A549 (cell line): ENCODE measurements around the gene LDLRAD4.

Source experiments
- CHD2 ChIP-seq: fragments of 150-350 bp; IDR thresholded peaks from 2 replicates; pipeline ENCODE4 v1.6.1; 2014; ENCODE audit warnings: low read length; ENCODE audit not compliant: partially characterized antibody
- CHD4 ChIP-seq: fragments of 200-600 bp; sonication (generic); IDR thresholded peaks from 2 replicates; pipeline ENCODE4 v1.6.1; 2016; ENCODE audit warnings: antibody characterized with exemption, mild to moderate bottlenecking, borderline replicate concordance
- CTCF ChIP-seq: fragments of >200 bp; sonication (Bioruptor Twin); formaldehyde crosslinking; IDR thresholded peaks from 3 replicates; pipeline ENCODE4 v1.5.1; 2016
- EP300 ChIP-seq, 2 experiments: fragments of >200 bp; sonication (Bioruptor Twin); formaldehyde crosslinking; IDR thresholded peaks; 2 replicates in 1 of 2; 3 replicates in 1 of 2; pipeline ENCODE4 v1.6.1; 2016 to 2017
- ESRRA ChIP-seq: fragments of 150-350 bp; IDR thresholded peaks from 2 replicates; pipeline ENCODE4 v1.6.1; 2014; ENCODE audit warnings: mild to moderate bottlenecking, low read length, borderline replicate concordance
- HOXB5 ChIP-seq: fragments of 250-450 bp; sonication (Bioruptor Pico); IDR thresholded peaks from 2 replicates; pipeline ENCODE4 v1.5.0; 2020; ENCODE audit warnings: mild to moderate bottlenecking, moderate library complexity
- MYC ChIP-seq: IDR thresholded peaks from 2 replicates; pipeline ENCODE4 v1.6.1; 2012; ENCODE audit warnings: mild to moderate bottlenecking, inconsistent platforms, low read length, improper control_type of control experiment, borderline replicate concordance
- POLR2A ChIP-seq: IDR thresholded peaks from 2 replicates; pipeline ENCODE4 v1.6.1; 2012; ENCODE audit warnings: mild to moderate bottlenecking, low read length
- RAD21 ChIP-seq, 2 experiments: fragments of >200 bp in 1 of 2; sonication (Bioruptor Twin) in 1 of 2; formaldehyde crosslinking in 1 of 2; IDR thresholded peaks in 1 of 2; conservative IDR thresholded peaks in 1 of 2; 2 replicates in 1 of 2; 3 replicates in 1 of 2; pipeline ENCODE4 v1.6.1; 2012 to 2018; ENCODE audit warnings: inconsistent platforms in 1 of 2
- RCOR1 ChIP-seq: fragments of 150-350 bp; IDR thresholded peaks from 2 replicates; pipeline ENCODE4 v1.6.1; 2014; ENCODE audit warnings: antibody characterized with exemption, low read length, low read depth
- ZC3H11A ChIP-seq: fragments of 450-650 bp; IDR thresholded peaks from 2 replicates; pipeline ENCODE4 v1.6.1; 2014; ENCODE audit warnings: antibody characterized with exemption, mild to moderate bottlenecking
- ZFP36 ChIP-seq: fragments of 450-650 bp; IDR thresholded peaks from 2 replicates; pipeline ENCODE4 v1.6.1; 2014; ENCODE audit warnings: borderline replicate concordance; ENCODE audit not compliant: partially characterized antibody
- TF ChIP-seq, protein P1 (sequence below): fragments of >200 bp; sonication (Bioruptor Twin); formaldehyde crosslinking; IDR thresholded peaks from 3 replicates; pipeline ENCODE4 v1.6.1; 2016

- no peak for TF ChIP-seq EP300 (IDR thresholded peaks at IDR 0.05)
- TF ChIP-seq RAD21 (conservative IDR thresholded peaks at IDR 0.05 in 1 of 2, IDR thresholded peaks at IDR 0.05 in 1 of 2), result no peak
- TF ChIP-seq CTCF, result no peak
- TF ChIP-seq POLR2A, result no peak
- TF ChIP-seq CHD4, result no peak
- TF ChIP-seq, protein P1, sequence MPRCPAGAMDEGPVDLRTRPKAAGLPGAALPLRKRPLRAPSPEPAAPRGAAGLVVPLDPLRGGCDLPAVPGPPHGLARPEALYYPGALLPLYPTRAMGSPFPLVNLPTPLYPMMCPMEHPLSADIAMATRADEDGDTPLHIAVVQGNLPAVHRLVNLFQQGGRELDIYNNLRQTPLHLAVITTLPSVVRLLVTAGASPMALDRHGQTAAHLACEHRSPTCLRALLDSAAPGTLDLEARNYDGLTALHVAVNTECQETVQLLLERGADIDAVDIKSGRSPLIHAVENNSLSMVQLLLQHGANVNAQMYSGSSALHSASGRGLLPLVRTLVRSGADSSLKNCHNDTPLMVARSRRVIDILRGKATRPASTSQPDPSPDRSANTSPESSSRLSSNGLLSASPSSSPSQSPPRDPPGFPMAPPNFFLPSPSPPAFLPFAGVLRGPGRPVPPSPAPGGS, result no peak
- no peak for TF ChIP-seq ESRRA
- TF ChIP-seq RCOR1, result no peak
- no peak for TF ChIP-seq CHD2
- TF ChIP-seq MYC, result no peak
- TF ChIP-seq ZC3H11A, result no peak
- no peak for TF ChIP-seq ZFP36
- no peak for TF ChIP-seq HOXB5 (CRISPR knock-in tag)
Observed at GRCh38 chr18:13574761-13575160, 356.2 kb downstream of the LDLRAD4 start.
